GM19025 (cell line): Measurements from ENCODE around the gene FREM3.
"Not testable (repeated sequence)": the region's sequence is repeated elsewhere in the genome, so short reads cannot be mapped to it uniquely, and the experiment has no call there.

Source experiments
- ATAC-seq: cut with Tn5 transposase; IDR thresholded peaks from one replicate; pipeline ENCODE4 v1.9.1; 2021; ENCODE audit warnings: mild to moderate bottlenecking, low read depth, moderate library complexity; ENCODE audit not compliant: unreplicated experiment

The FREM3 gene

DNA sequence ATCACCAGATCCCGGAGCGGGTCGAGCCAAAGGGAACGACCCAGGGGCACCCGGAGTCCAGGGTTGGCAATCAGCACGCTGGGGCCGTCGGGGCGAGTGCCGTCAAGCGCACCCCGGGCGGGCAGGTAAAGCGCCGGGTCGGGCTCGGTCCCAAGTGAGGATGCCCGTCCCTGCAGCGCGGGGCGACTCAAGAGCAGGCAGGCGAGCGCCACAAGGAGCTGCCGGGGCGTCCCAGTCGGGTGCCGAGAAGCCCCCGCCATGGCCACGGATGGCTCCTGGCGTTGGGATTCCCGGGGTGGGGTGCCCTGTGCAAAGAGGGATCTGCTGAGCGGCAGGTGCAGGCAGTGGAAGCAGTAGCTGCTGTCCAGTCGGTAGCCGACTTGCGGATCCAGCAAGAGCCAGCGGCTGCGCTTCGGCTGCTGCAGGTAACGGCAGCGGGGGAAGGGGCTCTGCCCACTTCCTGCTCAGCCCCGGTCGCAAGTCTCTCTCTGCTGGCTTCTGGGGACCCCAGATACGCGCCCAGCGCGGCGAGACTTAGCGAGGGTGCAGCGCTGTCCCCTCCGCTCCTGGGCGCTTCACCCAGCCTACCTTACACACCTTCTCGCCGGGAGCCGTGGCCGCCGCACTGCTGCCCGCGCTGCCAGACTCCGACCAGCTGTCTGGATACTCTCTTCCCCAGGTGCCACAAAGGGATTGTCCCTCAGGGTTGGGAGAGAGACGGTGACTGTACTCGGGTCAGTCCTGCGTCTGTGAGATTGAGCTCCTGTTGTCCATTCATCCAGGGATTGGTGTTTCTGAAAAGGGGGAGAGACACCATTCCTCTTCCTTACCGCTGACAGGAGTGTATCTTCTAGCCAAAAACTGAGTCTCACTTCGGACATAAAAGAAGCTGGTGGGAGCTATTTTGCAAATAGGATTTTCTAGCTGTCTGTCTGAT, at the start of gene FREM3:
FREM3 (minus strand) TSS at position 260 of the 937 bp plus-strand sequence; CDS start at position 260, 0 bp downstream.
- no peak for ATAC-seq

DNA sequence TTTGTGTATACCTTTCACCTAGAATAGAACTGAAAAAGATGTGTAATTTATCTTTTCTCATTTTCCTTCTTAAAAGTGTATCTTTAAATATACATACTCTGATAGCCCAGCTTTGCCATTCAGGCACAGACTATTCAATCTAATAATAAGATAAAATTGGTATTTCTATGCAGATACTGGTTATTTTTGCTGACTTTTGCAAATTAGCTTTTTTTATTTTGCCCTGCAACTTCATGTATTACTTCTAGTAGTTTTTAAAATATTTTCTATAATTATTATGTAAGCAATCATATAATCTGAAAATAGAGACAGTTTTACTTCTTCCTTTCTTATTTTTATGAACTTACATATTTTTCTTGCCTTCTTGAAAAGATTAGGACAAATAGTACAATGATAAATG, 45.4 kb upstream of the FREM3 start:
- ATAC-seq, result no peak

DNA sequence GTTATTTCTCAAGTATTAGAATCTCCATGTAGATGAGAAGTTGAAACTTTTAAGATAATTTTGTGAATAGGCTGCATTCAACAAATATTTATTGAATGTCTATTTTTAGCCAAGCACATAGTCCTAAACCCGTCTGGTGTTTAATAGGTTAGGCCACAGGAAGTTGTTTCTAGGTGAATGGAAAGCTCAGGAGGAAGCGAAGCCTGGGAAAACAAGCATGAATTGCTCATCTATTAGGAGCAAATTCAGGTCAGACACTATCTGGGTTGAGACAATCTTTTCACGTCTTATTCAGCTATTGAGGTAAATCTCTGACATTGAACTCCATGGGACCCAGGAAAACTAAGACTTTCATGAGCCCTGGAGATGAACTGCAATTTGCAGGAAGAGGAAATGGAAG, 43.1 kb upstream of the FREM3 start:
- no peak for ATAC-seq

DNA sequence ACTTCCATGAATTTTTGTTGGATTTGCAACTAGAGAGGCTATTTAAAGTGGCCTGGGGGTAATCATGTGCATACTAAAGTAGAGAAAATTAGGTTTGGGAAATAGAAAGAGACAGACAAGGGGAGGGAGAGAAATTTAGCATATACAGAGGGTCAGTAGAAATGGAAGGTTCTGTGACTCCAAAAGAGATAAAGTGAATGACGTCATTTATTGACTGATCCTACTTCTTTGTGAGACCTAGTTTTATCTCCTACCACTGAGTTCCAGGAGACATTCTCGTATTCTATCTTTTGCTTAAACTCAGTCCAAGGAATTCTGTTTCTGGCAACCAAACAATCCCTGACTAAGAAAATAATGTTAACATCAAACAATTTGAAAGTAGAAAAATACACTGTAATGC, 42.4 kb upstream of the FREM3 start:
- ATAC-seq, result no peak

DNA sequence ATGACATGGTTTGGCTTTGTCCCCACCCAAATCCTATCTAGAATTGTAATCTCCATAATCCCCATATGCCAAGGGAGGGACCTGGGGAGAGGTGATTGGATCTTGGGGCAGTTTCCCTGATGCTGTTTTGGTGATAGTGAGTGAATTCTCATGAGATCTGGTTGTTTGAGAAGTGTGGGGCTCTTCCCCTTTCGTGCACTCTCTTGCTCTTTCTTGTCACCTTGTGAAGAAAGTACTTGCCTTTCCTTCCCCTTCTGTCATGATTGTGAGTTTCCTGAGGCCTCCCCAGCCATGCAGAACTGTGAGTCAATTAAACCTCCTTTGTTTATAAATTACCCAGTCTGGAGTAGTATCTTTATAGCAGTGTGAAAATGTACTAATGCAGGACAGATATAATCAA, 36.4 kb upstream of the FREM3 start:
- ATAC-seq, result no peak

DNA sequence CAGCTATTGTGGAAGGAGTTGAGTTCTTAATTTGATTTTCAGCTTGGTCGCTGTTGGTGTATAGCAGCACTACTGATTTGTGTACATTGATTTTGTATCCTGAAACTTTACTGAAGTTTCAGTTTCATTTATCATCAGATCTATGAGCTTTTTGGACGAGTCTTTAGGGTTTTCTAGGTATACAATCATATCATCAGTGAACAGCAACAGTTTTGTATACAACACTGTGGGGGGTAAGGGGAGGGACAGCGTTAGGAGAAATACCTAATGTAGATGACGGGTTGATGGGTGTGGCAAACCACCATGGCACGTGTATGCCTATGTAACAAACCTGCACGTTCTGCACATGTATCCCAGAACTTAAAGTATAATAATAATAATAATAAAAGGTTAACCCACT, 35.6 kb upstream of the FREM3 start:
- ATAC-seq, result not testable (repeated sequence)

DNA sequence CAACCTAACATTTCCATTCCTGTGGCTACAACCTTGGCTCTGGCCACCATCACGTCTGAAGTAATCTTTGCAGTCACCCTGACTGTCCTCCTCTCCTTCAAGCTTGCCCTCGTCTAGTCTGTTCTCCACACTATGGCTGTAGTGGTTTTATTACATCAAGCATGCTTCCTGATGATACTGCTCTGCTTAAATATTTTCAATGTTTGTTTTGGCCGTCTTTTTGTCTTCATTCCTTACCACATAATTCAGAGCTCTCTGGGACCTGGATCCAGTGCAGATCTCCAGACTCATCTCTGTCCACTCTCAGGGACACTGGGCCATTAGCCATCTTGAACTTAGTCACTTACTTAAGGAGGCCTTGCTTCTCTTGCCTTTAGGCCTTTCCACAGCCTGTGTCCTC, 27.7 kb upstream of the FREM3 start:
- no peak for ATAC-seq

DNA sequence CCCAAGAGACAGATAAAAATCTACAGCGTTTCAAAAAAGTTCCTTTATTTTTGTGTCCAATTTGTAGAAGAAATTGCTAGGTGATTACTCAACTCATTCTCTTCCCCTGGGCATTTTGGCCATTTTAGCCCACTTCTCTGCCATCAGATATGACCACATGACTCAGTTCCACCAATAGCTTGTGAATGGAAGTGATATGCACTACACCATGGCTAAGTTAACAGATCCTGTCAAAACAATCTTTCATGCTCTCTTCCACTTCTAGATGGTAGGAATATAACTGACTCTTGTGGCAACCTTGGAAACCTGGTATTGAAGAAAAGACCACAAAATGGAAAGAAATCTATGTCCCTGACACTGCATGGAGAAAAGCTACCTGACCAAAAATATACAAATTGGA, 26.2 kb upstream of the FREM3 start:
- no peak for ATAC-seq

DNA sequence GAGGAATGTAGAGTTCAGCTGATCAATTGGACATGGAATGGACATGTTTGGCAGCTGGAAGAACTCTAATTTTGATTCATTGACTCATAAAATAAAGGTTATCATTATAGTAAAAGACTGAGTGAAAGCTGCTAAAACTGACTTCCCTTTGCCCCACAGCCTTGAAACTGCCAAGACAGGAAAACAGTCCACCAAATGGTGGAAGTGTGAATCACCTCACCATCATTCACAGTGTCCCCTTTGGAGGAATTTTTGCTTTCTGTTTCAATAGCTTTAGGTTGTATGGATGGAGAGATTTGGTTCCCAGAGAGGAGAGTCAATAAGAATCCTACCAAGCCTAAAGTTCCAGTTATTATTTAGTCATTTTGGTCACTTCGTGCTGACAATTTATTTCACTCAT, 20.8 kb upstream of the FREM3 start:
- no peak for ATAC-seq

DNA sequence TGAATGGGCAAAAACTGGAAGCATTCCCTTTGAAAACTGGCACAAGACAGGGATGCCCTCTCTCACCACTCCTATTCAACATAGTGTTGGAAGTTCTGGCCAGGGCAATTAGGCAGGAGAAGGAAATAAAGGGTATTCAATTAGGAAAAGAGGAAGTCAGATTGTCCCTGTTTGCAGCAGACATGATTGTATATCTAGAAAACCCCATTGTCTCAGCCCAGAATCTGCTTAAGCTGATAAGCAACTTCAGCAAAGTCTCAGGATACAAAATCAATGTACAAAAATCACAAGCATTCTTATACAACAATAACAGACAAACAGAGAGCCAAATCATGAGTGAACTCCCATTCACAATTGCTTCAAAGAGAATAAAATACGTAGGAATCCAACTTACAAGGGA, 18.3 kb upstream of the FREM3 start:
- ATAC-seq, result not testable (repeated sequence)

DNA sequence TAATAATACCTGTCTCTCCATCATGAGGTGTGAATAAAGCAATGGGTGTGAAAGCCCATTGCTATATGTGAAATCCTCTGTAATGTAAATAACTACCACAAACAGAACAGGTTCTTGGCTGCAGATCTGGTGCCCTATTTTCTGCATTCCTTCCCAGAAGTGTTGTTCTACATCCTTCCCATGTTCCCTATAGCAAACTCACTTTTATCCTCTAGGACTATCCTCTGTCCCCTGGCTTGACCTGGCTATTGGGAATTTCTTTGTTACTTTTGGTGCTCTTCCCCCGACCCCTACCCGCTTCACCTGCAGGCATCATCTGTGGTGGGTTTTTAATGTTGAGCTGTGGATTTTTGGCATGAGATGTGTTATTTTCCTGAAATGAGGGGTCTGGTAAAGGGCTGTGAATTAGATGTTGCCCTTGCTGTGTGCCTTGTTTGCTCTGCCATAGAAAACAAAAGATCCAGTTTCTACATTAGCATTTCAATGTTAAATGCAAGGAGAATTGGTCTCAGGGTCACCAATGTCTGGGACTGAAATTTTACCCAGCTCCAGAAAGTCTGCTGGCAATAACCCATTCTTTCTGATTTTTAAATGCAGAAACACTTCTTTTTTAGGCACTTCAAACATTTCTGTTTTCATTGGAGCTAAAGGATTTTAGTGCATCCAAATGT, 13.6 kb upstream of the FREM3 start:
- ATAC-seq, result no peak

DNA sequence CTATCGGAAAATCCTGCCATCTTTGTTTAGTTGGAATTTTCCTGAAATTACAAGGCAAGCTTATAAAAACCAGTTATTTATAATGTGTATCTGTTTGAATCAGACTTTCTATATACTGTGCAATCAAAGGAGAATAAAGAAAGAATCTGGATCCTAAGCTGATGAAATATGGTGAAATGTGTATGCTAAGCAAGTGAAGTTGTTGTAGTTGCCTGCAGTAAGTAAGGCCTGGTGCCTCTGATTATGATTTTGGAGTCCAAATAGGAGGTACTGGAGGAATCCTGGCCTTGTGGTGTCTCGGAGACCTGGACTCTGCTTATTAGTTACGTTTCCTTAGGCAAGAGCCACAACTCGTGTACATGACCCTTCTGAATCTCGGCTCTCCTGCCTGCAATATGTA, 13.1 kb upstream of the FREM3 start:
- no peak for ATAC-seq

DNA sequence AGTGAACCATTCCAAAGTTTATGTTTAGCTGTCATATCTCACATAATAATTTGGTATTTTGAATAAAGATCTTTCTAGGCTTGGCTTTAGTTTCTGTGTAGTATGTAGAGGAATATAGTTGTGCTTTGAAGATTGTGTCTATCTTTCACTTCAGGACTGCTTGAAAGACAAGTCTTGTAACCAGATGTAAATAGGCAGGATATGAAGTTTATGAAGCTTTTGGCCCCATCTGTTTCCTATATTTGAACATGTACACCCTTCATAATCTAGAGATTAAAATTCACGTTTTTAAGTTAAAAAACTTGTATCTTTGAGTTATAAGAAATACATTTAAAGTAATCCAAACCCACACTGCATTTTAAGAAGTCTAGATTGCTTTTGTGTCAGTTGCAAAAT, 11.7 kb upstream of the FREM3 start:
- no peak for ATAC-seq

DNA sequence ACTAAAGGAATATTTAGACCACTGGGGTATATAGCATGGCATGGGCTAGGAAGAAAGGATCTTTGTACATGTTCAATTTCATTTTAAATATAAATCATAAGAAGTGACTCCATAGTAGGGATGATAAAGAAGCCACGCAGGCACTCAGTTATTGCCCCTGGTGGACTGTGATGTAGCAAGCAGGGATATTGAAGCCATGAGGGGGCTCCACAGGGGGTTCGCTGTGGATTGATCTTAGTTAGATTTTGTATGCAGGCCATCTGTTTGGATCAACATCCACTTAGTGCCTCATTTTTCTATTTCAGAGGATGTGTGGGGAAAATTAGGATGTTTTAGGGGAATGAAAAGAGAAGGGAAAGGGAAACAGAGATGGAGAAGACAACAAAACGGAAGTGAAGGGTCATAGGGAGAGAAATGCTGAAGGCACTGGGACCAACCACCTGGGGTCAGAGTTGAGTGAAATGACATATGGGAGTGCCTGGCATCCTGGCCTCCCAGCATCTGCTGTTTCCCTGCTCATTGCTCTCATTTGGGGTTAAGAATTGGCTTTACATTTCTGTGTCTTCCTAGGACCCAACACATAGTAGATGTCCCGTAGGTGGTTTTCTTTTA, 11.2 kb upstream of the FREM3 start:
- no peak for ATAC-seq

DNA sequence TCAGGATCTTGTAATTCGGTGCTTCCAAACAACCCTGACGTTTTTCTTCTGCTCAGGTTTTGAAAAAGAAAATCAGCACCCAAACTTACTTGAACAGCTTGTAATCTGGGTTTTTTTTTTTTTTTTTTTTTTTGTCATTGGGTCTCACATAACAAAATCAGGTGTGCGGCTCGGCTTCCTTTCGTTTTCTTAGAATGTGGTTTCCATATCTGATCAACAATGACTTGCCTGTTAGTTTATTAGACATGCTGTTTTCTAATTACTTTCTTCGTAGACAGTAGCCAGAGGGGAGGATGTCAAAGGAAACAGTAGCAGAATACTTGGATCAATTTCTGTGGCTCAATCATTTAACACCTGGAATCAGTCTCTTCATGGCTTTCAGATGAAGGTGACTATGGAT, 890 bp upstream of the FREM3 start:
- no peak for ATAC-seq

DNA sequence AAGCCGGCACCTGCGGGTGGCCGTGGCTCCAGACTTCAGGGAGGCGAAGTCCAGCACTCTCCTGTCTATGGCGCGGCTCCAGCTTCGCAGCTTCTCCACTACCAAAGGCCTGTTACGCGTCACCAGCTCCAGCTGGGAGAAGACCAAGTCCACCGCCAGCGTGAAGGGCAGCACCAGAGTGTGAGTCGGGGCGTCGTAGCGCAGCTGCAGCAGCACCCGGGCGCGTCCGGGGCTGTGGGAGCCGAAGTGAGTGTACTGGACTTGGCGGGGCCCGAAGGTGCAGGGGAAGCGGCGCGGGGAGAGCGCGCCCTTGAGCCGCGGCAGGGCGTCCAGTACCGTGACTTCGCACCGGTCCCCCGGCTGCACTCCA, 444 bp downstream of the FREM3 start:
- ATAC-seq, result no peak

DNA sequence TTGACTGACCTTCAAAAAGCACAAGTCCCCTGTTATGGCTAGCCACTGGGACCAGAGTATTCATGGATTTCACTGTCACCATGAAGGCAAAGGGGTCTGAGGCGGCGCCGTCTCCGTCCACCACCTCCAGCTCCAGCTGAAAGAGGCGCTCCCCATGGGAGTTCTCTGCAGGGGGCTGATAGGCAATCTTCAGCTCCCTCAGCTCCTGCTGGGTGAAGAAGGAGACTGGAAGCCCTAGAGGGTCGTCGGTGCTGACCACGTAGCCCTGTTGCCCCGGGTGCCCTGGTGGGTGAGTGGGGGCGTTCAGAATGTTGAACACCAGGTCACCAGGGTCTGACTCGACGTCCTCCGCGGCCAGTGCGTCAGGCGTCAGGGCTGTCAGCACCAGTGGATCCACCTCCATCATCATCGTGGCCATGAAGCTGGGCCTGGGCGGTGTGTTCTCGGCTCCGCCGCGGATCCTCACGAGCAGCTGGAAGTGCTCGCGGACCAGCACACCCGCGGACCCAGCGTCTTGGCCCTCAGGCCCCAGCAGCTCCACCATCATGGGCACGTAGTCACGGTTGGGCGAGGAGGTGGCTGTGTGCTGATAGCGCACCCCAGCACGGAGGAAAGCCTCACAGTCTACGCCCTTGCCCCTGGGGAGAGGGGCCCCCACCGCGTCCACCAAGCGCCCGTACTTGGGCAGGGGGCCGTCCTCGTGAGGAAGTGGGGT, 987 bp downstream of the FREM3 start:
- ATAC-seq, result no peak

DNA sequence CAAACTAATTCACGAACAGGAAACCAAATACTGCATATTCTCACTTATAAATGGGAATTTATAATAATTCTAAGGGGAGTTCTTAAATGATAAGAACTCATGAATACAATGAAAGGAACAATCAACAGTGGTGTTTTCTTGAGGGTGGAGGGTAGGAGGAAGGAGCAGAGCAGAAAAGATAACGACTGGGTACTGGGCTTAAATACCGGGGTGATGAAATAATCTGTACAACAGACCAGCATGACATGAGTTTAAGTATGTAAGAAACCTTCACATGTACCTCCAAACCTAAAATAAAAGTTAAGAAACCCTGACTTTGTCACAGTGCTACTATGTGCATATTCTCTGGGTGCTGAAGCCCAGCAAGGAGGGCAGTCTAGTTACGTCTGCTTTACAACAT, 6.6 kb downstream of the FREM3 start:
- ATAC-seq, result no peak

DNA sequence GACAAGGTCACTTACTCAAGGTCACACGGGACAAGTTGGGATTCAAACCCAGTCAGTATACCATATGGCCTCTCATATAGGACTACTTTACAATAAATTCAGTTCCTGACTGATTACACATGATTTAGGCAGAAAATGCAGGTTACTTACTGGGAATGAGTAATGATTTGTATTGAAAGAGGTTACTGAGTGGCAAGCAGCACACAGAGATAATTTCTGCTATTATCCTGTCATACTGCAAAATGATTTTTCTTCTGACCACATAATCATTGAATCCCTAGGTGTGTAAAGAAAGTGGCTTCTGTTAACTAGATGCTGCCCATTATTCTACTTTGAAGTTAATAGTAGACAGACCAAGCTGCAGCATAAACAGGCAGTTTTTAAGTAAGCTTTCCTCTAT, 8.2 kb downstream of the FREM3 start:
- no peak for ATAC-seq

DNA sequence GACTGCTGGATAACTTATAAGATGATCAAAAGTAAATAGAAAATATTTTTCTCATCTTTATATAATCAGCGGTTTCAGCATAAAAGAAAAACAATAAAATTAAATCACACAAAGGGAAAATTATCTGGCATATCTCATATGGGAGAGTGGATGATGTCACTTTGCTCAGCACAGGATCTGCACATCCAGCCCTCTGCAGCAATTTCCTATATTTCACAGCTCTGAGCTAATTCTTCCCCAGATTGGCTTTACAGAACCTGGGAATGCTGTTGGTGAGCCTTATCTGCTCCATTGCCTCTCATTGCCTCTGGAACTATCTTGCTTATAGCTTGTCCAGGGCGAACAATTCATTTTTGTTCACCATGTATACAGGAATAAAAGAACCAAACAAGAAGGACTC, 21.0 kb downstream of the FREM3 start:
- no peak for ATAC-seq

DNA sequence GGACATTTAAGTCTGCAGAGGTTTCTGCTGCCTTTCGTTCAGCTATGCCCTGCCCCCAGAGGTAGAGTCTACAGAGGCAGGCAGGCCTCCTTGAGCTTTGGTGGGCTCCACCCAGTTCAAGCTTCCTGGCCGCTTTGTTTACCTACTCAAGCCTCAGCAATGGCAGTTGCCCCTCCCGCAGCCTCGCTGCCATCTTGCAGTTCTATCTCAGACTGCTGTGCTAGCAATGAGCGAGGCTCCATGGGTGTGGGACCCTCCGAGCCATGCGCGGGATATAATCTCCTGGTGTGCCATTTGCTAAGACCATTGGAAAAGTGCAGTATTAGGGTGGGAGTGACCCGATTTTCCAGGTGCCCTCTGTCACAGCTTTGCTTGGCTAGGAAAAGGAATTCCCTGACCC, 26.8 kb downstream of the FREM3 start:
- not testable (repeated sequence) for ATAC-seq
